Breast epithelium (tissue), 3 donors: ENCODE measurements around the gene DUS4L.

Source experiments
- POLR2A ChIP-seq: fragments of 450-650 bp; IDR thresholded peaks from one replicate; pipeline ENCODE4 v1.6.1; 2016; ENCODE audit warnings: antibody characterized with exemption, mild to moderate bottlenecking, moderate library complexity
- TF ChIP-seq, protein P1 (sequence below), 3 donors: fragments of 450-650 bp; IDR thresholded peaks; one replicate each; pipeline ENCODE4 v1.5.1; 2016 to 2017; ENCODE audit warnings: antibody characterized with exemption in 3 of 3, mild to moderate bottlenecking in 3 of 3, moderate library complexity in 3 of 3

DNA sequence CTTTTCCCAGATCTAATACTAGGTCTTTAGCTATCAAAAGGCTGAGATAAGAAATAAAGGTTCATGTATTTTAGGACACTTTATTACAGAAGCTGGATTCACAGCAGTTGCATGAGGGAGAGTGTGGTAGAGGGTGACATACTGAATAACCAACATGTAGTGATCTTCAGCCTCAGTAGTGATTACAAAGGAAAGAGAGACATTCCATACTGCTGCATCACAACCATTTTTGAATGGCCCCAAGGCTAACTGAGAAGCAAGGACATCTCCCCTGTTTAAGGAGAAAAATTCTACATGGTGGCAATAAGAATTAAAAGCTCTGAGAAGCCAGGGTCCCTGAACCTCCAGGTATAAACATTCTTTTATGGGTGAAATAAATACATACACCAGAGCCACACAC lies 35.3 kb upstream of the DUS4L start:
- TF ChIP-seq, protein P1, sequence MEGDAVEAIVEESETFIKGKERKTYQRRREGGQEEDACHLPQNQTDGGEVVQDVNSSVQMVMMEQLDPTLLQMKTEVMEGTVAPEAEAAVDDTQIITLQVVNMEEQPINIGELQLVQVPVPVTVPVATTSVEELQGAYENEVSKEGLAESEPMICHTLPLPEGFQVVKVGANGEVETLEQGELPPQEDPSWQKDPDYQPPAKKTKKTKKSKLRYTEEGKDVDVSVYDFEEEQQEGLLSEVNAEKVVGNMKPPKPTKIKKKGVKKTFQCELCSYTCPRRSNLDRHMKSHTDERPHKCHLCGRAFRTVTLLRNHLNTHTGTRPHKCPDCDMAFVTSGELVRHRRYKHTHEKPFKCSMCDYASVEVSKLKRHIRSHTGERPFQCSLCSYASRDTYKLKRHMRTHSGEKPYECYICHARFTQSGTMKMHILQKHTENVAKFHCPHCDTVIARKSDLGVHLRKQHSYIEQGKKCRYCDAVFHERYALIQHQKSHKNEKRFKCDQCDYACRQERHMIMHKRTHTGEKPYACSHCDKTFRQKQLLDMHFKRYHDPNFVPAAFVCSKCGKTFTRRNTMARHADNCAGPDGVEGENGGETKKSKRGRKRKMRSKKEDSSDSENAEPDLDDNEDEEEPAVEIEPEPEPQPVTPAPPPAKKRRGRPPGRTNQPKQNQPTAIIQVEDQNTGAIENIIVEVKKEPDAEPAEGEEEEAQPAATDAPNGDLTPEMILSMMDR (IDR thresholded peaks at IDR 0.05): no peak
- TF ChIP-seq POLR2A: no peak
